HG03135 (cell line): ENCODE results near the gene C5orf22.
"Not testable (repeated sequence)": the region's sequence is repeated elsewhere in the genome, so short reads cannot be mapped to it uniquely, and the experiment has no call there.

Source experiments
- ATAC-seq: cut with Tn5 transposase; IDR thresholded peaks from one replicate; pipeline ENCODE4 v1.9.1; 2021; ENCODE audit warnings: mild to moderate bottlenecking, moderate library complexity; ENCODE audit not compliant: unreplicated experiment

C5orf22 gene

GRCh38 chr5:31553863-31554262, 21.8 kb downstream of the C5orf22 start:
- ATAC-seq = no peak

- ATAC-seq = no peak
Measured at GRCh38 chr5:31554552-31554951, 22.5 kb downstream of the C5orf22 start.

GRCh38 chr5:31556461-31556860, 24.4 kb downstream of the C5orf22 start:
- no peak for ATAC-seq

- no peak for ATAC-seq
Measured at GRCh38 chr5:31559942-31560341, 27.8 kb downstream of the C5orf22 start.

GRCh38 chr5:31561946-31562345, 29.8 kb downstream of the C5orf22 start:
- no peak for ATAC-seq

- no peak for ATAC-seq
Measured at GRCh38 chr5:31563216-31563615, 31.1 kb downstream of the C5orf22 start.

GRCh38 chr5:31566362-31566761, 34.3 kb downstream of the C5orf22 start:
- not testable (repeated sequence) for ATAC-seq

- ATAC-seq = no peak
Measured at GRCh38 chr5:31568302-31568835, 36.3 kb downstream of the C5orf22 start.

- ATAC-seq = no peak
Measured at GRCh38 chr5:31569068-31569467, 37.0 kb downstream of the C5orf22 start.

GRCh38 chr5:31573494-31574142, 41.5 kb downstream of the C5orf22 start:
- no peak for ATAC-seq

- ATAC-seq = no peak
Measured at GRCh38 chr5:31574772-31575171, 42.7 kb downstream of the C5orf22 start.

GRCh38 chr5:31577438-31577837, 45.3 kb downstream of the C5orf22 start:
- no peak for ATAC-seq

GRCh38 chr5:31579558-31579957, 47.5 kb downstream of the C5orf22 start:
- no peak for ATAC-seq

- ATAC-seq = no peak
Measured at GRCh38 chr5:31581498-31582099, 49.5 kb downstream of the C5orf22 start.

GRCh38 chr5:31583129-31583528, 51.0 kb downstream of the C5orf22 start:
- no peak for ATAC-seq

- no peak for ATAC-seq
Measured at GRCh38 chr5:31585166-31585894, 53.2 kb downstream of the C5orf22 start.

GRCh38 chr5:31585895-31586270, 53.8 kb downstream of the C5orf22 start:
- ATAC-seq = no peak

- ATAC-seq = no peak
Measured at GRCh38 chr5:31587546-31587945, 55.4 kb downstream of the C5orf22 start.

- ATAC-seq = no peak
Measured at GRCh38 chr5:31593665-31594064, 61.6 kb downstream of the C5orf22 start.

GRCh38 chr5:31596354-31596753, 64.3 kb downstream of the C5orf22 start:
- no peak for ATAC-seq

- ATAC-seq = no peak
Measured at GRCh38 chr5:31598640-31599611, 66.8 kb downstream of the C5orf22 start.
